ENCODE results near the gene RALGPS1. TPM values are rescaled to one million over a fixed set of nuclear protein-coding genes. Genes with fewer than 3 reads are reported as not detected.

The RALGPS1 gene
- total and polyA plus RNA-seq, 5 donors from 2014 or later = 1.8 to 10.3 (median 3.3) TPM

DNA sequence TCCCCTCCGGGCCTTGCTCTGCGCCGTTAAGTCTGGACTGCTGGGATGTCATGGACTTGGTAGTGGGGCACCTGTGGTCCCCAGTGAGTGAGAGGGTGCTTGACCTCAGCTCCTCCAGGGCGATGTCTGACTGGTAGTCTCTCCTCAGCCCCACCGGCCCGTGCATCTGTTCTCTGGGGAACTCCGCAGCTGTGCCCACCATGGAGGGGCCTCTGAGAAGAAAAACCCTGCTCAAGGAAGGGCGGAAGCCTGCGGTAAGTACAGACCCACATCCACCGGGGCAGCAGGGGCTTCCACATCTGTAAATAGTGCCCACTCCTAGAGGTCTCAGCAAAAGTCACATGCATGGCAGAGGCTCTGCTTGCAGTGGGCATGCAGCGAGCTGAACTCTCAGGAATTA is 297.4 kb downstream of the RALGPS1 start:
- Mint-ChIP-seq H3K27ac (no peak overlapping the region), H3K9me3 (peaks cover 0 to 3% (median 0%) of the 10 kb centered on the region in 7 donors), H3K27me3 (peaks cover 9% of the 10 kb centered on the region), H3K4me1 (peaks cover 0 to 4% (median 2%) of the 10 kb centered on the region in 4 donors), H3K4me3 (no peak overlapping the region), H3K36me3 (peaks cover 3% of the 10 kb centered on the region)
- Histone ChIP-seq H3K4me3 (ENCODE audit: low read depth, low read length) (no peak overlapping the region), H3K4me1 (ENCODE audit: control insufficient read depth, insufficient read depth, low read length, poor library complexity, severe bottlenecking) (no peaks in the 10 kb centered on the region), H3K27ac (ENCODE audit: insufficient read depth, low read length, poor library complexity, severe bottlenecking) (no peak overlapping the region), H3K36me3 (ENCODE audit: control insufficient read depth, insufficient read depth, low read length) (no peaks in the 10 kb centered on the region), H3K9me3 (ENCODE audit: control insufficient read depth in 2 of 2, low read length in 2 of 2) (no peaks in the 10 kb centered on the region), H3K27me3 (ENCODE audit: control insufficient read depth, insufficient read depth, low read length) (no peaks in the 10 kb centered on the region)
- ATAC-seq (ENCODE audit: low read depth in 2 of 2) (no peak), DNase-seq (no peak)

DNA sequence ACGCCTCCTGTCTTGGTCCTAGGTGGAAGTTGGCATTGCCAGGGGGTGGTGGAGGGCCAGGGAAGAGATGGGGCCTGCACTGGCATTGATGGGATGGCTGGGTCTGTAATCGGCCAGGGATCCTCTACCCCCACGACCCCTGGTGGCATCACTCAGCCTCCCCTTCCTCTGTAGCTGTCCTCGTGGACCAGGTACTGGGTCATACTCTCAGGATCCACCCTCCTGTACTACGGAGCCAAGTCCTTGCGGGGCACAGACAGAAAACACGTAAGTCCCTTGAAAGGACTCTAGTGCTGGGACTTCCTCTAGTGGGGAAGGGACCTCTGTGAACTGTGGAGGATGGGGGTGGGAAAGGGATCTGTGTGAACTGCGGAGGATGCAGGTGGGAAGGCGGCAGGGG is 297.9 kb downstream of the RALGPS1 start:
- Histone ChIP-seq H3K9me3 (ENCODE audit: control insufficient read depth in 2 of 2, low read length in 2 of 2) (no peaks in the 10 kb centered on the region), H3K4me1 (ENCODE audit: control insufficient read depth, insufficient read depth, low read length, poor library complexity, severe bottlenecking) (no peaks in the 10 kb centered on the region), H3K27ac (ENCODE audit: insufficient read depth, low read length, poor library complexity, severe bottlenecking) (no peak overlapping the region), H3K4me3 (ENCODE audit: low read depth, low read length) (no peak overlapping the region), H3K36me3 (ENCODE audit: control insufficient read depth, insufficient read depth, low read length) (no peaks in the 10 kb centered on the region), H3K27me3 (ENCODE audit: control insufficient read depth, insufficient read depth, low read length) (no peaks in the 10 kb centered on the region)
- peaks cover 9% of the 10 kb centered on the region for H3K27me3 Mint-ChIP-seq
- no peaks in the 10 kb centered on the region for H3K36me3 Mint-ChIP-seq
- no peak overlapping the region for H3K4me3 Mint-ChIP-seq
- peaks cover 0 to 4% (median 2%) of the 10 kb centered on the region in 4 donors for H3K4me1 Mint-ChIP-seq
- H3K27ac Mint-ChIP-seq = no peak overlapping the region
- H3K9me3 Mint-ChIP-seq = peaks cover 0 to 3% (median 0%) of the 10 kb centered on the region in 7 donors
- DNase-seq = no peak
- ATAC-seq (ENCODE audit: low read depth in 2 of 2) = no peak

DNA sequence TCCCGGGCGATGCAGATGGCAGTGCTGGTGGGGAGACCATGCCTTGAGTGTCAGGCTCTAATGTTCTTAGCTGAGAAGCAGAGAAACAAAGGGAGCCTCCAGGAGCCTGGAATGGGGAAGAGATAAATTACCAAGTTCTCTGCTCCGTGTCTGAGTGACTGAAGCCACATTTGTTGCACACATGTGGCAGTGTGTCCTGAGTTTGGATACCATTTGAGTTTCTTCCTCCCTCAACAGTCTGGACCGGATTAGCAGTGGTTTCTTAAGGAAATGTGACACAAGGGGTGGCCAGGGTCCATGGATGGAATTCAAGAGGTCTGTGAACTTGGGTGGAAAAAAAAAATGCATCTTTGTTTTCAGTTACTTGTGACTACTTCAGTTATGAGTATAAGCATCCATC is 299.3 kb downstream of the RALGPS1 start:
- Mint-ChIP-seq H3K4me3 (no peak overlapping the region), H3K4me1 (peaks cover 0 to 4% (median 2%) of the 10 kb centered on the region in 4 donors), H3K36me3 (no peaks in the 10 kb centered on the region), H3K27me3 (peaks cover 9% of the 10 kb centered on the region), H3K27ac (peak overlapping the region in 1 of 3 donors; percentile 48), H3K9me3 (peaks cover 0 to 3% (median 0%) of the 10 kb centered on the region in 7 donors)
- no peak for DNase-seq
- Histone ChIP-seq H3K27ac (ENCODE audit: insufficient read depth, low read length, poor library complexity, severe bottlenecking) (no peak overlapping the region), H3K4me3 (ENCODE audit: low read depth, low read length) (no peak overlapping the region), H3K27me3 (ENCODE audit: control insufficient read depth, insufficient read depth, low read length) (no peaks in the 10 kb centered on the region), H3K36me3 (ENCODE audit: control insufficient read depth, insufficient read depth, low read length) (no peaks in the 10 kb centered on the region), H3K4me1 (ENCODE audit: control insufficient read depth, insufficient read depth, low read length, poor library complexity, severe bottlenecking) (no peaks in the 10 kb centered on the region), H3K9me3 (ENCODE audit: control insufficient read depth in 2 of 2, low read length in 2 of 2) (no peaks in the 10 kb centered on the region)
- no peak for ATAC-seq (ENCODE audit: low read depth in 2 of 2)

DNA sequence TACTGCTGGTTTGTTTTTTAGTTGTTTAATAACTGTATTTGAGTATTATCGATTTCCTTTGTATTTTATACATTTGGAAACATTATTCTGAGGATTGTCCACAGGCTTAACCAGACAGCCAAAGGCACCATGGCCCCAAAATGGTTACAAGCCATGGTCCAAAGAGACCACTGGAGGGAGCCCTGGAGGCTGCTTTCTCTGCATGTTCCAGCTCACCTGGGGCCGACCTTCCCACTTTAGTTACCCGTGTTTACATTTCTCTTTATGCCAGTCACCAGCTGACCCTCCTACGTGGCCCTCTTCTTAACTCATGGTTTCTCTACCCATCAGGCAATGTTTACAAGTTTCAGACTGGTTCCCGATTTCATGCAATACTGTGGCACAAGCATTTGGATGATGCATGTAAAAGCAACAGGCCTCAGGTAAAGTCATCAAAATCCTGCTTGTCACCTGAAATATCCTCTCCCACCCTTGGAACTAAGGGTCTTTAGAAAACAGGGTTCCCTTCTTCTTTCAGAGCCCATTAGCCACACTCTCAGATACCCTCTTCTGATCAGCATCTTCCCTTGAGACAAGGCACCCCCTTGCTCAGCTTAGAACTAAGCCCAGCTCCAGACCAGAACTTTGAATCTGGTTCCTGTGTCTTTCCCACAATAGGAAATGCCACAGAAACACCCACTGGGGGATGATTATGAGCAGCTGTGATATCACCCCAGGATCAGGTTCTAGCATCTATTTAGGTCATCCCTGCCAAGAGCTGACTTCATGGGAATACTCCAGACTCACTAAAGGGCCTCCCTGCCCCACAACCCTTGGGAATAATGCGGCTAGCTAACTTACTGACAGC is 300.1 kb downstream of the RALGPS1 start:
- H3K27me3 Mint-ChIP-seq = peaks cover 9% of the 10 kb centered on the region
- Histone ChIP-seq H3K4me1 (ENCODE audit: control insufficient read depth, insufficient read depth, low read length, poor library complexity, severe bottlenecking) (no peaks in the 10 kb centered on the region), H3K36me3 (ENCODE audit: control insufficient read depth, insufficient read depth, low read length) (no peaks in the 10 kb centered on the region), H3K4me3 (ENCODE audit: low read depth, low read length) (no peak overlapping the region), H3K27me3 (ENCODE audit: control insufficient read depth, insufficient read depth, low read length) (no peaks in the 10 kb centered on the region), H3K27ac (ENCODE audit: insufficient read depth, low read length, poor library complexity, severe bottlenecking) (no peak overlapping the region), H3K9me3 (ENCODE audit: control insufficient read depth in 2 of 2, low read length in 2 of 2) (no peaks in the 10 kb centered on the region)
- ATAC-seq (ENCODE audit: low read depth in 2 of 2) = peak; percentile 64 to 66
- no peaks in the 10 kb centered on the region for H3K36me3 Mint-ChIP-seq
- peaks cover 0 to 1% (median 0%) of the 10 kb centered on the region in 7 donors for H3K9me3 Mint-ChIP-seq
- no peak overlapping the region for H3K27ac Mint-ChIP-seq
- H3K4me3 Mint-ChIP-seq = no peak overlapping the region
- peaks cover 0 to 4% (median 2%) of the 10 kb centered on the region in 4 donors for H3K4me1 Mint-ChIP-seq
- DNase-seq = peak; percentile 30 to 61 (median 58)

DNA sequence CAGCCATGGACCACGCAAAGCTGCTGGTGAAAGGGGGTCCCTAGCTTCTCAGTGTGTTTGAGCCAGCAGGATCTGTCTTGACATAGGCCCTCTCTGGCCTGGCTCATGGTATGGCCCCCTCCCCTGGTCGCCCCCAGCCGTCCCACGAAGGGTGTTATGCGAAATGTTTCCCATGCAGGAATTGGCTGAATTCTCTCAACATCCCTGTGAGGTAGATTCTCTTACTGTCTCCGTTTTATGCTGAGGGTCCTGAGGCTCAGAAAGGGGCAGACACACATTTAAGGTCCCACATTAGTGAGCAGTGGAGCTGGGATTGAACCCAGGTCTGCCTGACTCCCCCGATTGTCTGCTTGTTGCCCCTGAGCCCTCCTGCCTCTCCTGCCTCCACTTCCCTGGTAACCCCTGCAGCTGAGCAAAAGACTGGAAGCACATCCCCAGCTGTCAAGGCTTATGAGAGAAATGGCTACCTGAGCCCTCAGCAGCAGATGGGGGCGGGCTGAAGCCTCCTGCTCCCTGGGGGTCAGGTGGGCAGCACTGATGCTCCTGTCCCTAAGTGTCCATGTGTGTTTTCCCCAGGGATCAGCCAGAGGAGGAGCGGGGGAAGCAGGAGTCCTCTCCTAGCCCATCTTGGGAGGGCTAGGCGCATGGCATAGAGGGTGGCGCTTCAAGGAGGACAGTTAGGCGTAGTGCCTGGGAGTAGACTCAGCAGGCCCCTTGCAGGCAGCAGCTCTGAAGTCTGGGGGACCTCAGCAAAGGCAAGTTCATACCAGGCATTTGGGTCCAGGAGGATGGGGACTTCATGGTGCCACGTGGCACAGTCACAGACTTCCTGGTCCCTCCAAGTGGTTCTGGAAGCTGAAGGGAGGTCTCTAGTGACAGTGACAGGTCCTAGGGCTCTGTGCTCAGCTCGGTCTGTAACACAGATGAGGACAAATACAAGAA is 301.0 kb downstream of the RALGPS1 start:
- Histone ChIP-seq H3K4me1 (ENCODE audit: control insufficient read depth, insufficient read depth, low read length, poor library complexity, severe bottlenecking) (no peaks in the 10 kb centered on the region), H3K4me3 (ENCODE audit: low read depth, low read length) (no peak overlapping the region), H3K27ac (ENCODE audit: insufficient read depth, low read length, poor library complexity, severe bottlenecking) (no peak overlapping the region), H3K36me3 (ENCODE audit: control insufficient read depth, insufficient read depth, low read length) (no peaks in the 10 kb centered on the region), H3K27me3 (ENCODE audit: control insufficient read depth, insufficient read depth, low read length) (no peaks in the 10 kb centered on the region), H3K9me3 (ENCODE audit: control insufficient read depth in 2 of 2, low read length in 2 of 2) (no peaks in the 10 kb centered on the region)
- DNase-seq (no peak), ATAC-seq (ENCODE audit: low read depth in 2 of 2) (no peak)
- H3K4me1 Mint-ChIP-seq = peaks cover 0 to 4% (median 2%) of the 10 kb centered on the region in 4 donors
- H3K27me3 Mint-ChIP-seq = peaks cover 9% of the 10 kb centered on the region
- H3K9me3 Mint-ChIP-seq = no peaks in the 10 kb centered on the region
- H3K27ac Mint-ChIP-seq = no peak overlapping the region
- H3K36me3 Mint-ChIP-seq = no peaks in the 10 kb centered on the region
- H3K4me3 Mint-ChIP-seq = no peak overlapping the region

DNA sequence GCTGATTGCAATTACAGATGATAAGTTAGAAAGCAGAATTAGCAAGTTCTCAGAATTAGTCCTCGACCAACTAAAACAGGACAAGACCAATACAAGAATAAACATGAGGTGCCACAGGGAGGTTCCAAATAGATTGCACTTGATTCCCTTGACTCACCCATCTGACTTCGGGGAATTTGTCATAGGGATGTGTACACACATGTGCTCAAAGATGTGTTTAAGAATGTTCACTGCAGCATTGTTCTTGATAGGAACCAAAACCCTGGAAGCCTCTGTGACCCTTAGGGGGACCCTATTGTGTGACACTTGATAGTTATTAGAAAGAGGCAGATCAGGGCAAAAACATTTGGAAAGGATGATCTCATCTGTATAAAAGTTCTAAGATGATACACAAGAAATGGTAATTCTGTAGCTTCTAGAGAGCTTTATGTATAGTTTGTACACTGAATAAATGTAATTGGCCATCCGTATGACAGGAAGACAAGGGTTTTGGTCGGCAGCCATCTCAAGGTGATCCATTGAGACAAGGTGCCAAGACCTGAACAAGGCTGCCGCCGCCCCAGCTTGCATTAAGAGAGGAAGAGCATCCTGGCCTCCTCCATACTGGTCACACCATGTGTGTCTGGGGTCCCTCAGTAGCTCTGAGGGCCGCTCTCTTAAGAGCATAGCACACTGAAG is 301.8 kb downstream of the RALGPS1 start:
- no peaks in the 10 kb centered on the region for H3K27me3 ChIP-seq (ENCODE audit: control insufficient read depth, insufficient read depth, low read length)
- ATAC-seq (ENCODE audit: low read depth in 2 of 2) = no peak
- no peak for DNase-seq
- H3K27ac ChIP-seq (ENCODE audit: insufficient read depth, low read length, poor library complexity, severe bottlenecking) = no peak overlapping the region
- peaks cover under 1% of the 10 kb centered on the region for H3K4me1 ChIP-seq (ENCODE audit: control insufficient read depth, insufficient read depth, low read length, poor library complexity, severe bottlenecking)
- no peaks in the 10 kb centered on the region for H3K36me3 ChIP-seq (ENCODE audit: control insufficient read depth, insufficient read depth, low read length)
- Mint-ChIP-seq H3K36me3 (no peaks in the 10 kb centered on the region), H3K27ac (no peak overlapping the region), H3K4me3 (no peak overlapping the region), H3K9me3 (no peaks in the 10 kb centered on the region), H3K4me1 (peaks cover 0 to 8% (median 4%) of the 10 kb centered on the region in 4 donors), H3K27me3 (peaks cover 12% of the 10 kb centered on the region)
- no peaks in the 10 kb centered on the region for H3K9me3 ChIP-seq (ENCODE audit: control insufficient read depth in 2 of 2, low read length in 2 of 2)
- no peak overlapping the region for H3K4me3 ChIP-seq (ENCODE audit: low read depth, low read length)

DNA sequence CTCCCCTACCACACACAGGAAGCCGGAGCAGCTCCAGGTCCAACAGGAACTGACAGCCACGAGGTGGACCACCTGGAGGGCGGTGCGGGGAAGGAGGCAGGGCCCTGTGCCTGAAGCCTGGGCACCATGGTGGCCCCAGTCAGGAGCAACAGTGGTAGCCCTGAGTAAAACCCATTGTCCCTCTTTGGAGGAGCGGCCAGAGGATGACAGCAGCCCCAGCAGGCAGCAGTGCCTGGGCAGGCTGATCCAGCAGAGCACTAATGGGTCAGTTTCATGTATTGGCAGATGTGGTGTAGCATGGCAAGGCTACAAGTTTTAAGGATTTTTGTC is 302.3 kb downstream of the RALGPS1 start:
- no peak overlapping the region for H3K27ac ChIP-seq (ENCODE audit: insufficient read depth, low read length, poor library complexity, severe bottlenecking)
- H3K4me3 Mint-ChIP-seq = no peak overlapping the region

More for the DNA sequence above, 302.3 kb downstream of the RALGPS1 start:
- Mint-ChIP-seq H3K9me3 (no peaks in the 10 kb centered on the region), H3K36me3 (no peaks in the 10 kb centered on the region), H3K27ac (no peak overlapping the region), H3K4me1 (peaks cover 0 to 10% (median 8%) of the 10 kb centered on the region in 4 donors), H3K27me3 (peaks cover 13% of the 10 kb centered on the region)
- no peak for DNase-seq
- Histone ChIP-seq H3K27me3 (ENCODE audit: control insufficient read depth, insufficient read depth, low read length) (no peaks in the 10 kb centered on the region), H3K4me3 (ENCODE audit: low read depth, low read length) (no peak overlapping the region), H3K4me1 (ENCODE audit: control insufficient read depth, insufficient read depth, low read length, poor library complexity, severe bottlenecking) (peaks cover 6% of the 10 kb centered on the region), H3K36me3 (ENCODE audit: control insufficient read depth, insufficient read depth, low read length) (no peaks in the 10 kb centered on the region), H3K9me3 (ENCODE audit: control insufficient read depth in 2 of 2, low read length in 2 of 2) (no peaks in the 10 kb centered on the region)
- ATAC-seq (ENCODE audit: low read depth in 2 of 2) = no peak

Data from CD4-positive, CD25-positive, alpha-beta regulatory T cell (primary cell).